Osteoblast (primary cell): ENCODE measurements around the gene HADHA. TPM values are rescaled to one million over a fixed set of nuclear protein-coding genes. Genes with fewer than 3 reads are reported as not detected.

Source experiments
- DNase-seq: peaks from one replicate; pipeline ENCODE4 v3.0.0; 2011; ENCODE audit warnings: low spot score, mixed read lengths; ENCODE audit not compliant: insufficient read length; ENCODE audit errors: missing footprints
- H2AFZ ChIP-seq: 2 replicates; pipeline ENCODE4 v1.6.0; 2011; ENCODE audit warnings: mild to moderate bottlenecking, low read length
- H3K27ac ChIP-seq: 2 replicates; pipeline ENCODE4 v1.5.1; 2011; ENCODE audit warnings: mild to moderate bottlenecking, low read depth, low read length, moderate library complexity
- H3K27me3 ChIP-seq: 2 replicates; pipeline ENCODE4 v1.6.0; 2012; ENCODE audit warnings: mild to moderate bottlenecking, control low read depth, inconsistent platforms, low read length, moderate library complexity; ENCODE audit not compliant: insufficient read depth
- H3K36me3 ChIP-seq: 2 replicates; pipeline ENCODE4 v1.5.1; 2011; ENCODE audit warnings: mild to moderate bottlenecking, low read length, control low read depth, moderate library complexity; ENCODE audit not compliant: insufficient read depth
- H3K4me1 ChIP-seq: 2 replicates; pipeline ENCODE4 v1.5.1; 2011; ENCODE audit warnings: mild to moderate bottlenecking, low read length, control low read depth, moderate library complexity; ENCODE audit not compliant: insufficient read depth
- H3K4me2 ChIP-seq: 2 replicates; pipeline ENCODE4 v1.6.0; 2011; ENCODE audit warnings: mild to moderate bottlenecking, low read length; ENCODE audit not compliant: insufficient read depth
- H3K4me3 ChIP-seq: fragments of 200-600 bp; sonication (generic); 3 replicates; pipeline ENCODE4 v1.5.1; 2012; ENCODE audit warnings: mild to moderate bottlenecking, low read length, inconsistent platforms; ENCODE audit not compliant: insufficient read depth
- H3K79me2 ChIP-seq: 2 replicates; pipeline ENCODE4 v1.6.0; 2012; ENCODE audit warnings: mild to moderate bottlenecking, low read length, control low read depth, inconsistent platforms; ENCODE audit not compliant: insufficient read depth
- H3K9me3 ChIP-seq: 2 replicates; pipeline ENCODE4 v1.5.1; 2011; ENCODE audit warnings: low read depth, low read length, control low read depth
- H4K20me1 ChIP-seq: 2 replicates; pipeline ENCODE4 v1.6.0; 2012; ENCODE audit warnings: mild to moderate bottlenecking, low read length, control low read depth; ENCODE audit not compliant: insufficient read depth
- total RNA-seq: library from RNA; depleted of rRNA; stranded (reverse); fragments of >200 nt; gene quantifications from 2 replicates; pipeline ENCODE4 v1.2.3, GENCODE V29; 2012
- TF ChIP-seq, protein P1 (sequence below): IDR thresholded peaks from 2 replicates; pipeline ENCODE4 v1.5.1; 2011; ENCODE audit warnings: mild to moderate bottlenecking, low read depth, low read length, moderate library complexity; ENCODE audit errors: extremely low read depth

The HADHA gene
- total RNA-seq, 1 donor = 113 TPM

GRCh38 chr2:26173776-26174482, 70.5 kb downstream of the HADHA start:
- no peak overlapping the region for H3K27ac ChIP-seq
- H3K79me2 ChIP-seq = no peaks in the 10 kb centered on the region
- H2AFZ ChIP-seq = no peak overlapping the region
- H3K36me3 ChIP-seq = no peaks in the 10 kb centered on the region
- H3K9me3 ChIP-seq = no peaks in the 10 kb centered on the region
- H3K4me3 ChIP-seq = no peak overlapping the region
- TF ChIP-seq, protein P1, sequence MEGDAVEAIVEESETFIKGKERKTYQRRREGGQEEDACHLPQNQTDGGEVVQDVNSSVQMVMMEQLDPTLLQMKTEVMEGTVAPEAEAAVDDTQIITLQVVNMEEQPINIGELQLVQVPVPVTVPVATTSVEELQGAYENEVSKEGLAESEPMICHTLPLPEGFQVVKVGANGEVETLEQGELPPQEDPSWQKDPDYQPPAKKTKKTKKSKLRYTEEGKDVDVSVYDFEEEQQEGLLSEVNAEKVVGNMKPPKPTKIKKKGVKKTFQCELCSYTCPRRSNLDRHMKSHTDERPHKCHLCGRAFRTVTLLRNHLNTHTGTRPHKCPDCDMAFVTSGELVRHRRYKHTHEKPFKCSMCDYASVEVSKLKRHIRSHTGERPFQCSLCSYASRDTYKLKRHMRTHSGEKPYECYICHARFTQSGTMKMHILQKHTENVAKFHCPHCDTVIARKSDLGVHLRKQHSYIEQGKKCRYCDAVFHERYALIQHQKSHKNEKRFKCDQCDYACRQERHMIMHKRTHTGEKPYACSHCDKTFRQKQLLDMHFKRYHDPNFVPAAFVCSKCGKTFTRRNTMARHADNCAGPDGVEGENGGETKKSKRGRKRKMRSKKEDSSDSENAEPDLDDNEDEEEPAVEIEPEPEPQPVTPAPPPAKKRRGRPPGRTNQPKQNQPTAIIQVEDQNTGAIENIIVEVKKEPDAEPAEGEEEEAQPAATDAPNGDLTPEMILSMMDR = no peak
- peaks cover under 1% of the 10 kb centered on the region for H3K4me1 ChIP-seq
- H3K27me3 ChIP-seq = peaks cover 28% of the 10 kb centered on the region
- no peaks in the 10 kb centered on the region for H4K20me1 ChIP-seq
- DNase-seq = peak; percentile 89
- H3K4me2 ChIP-seq = no peak overlapping the region

DNA sequence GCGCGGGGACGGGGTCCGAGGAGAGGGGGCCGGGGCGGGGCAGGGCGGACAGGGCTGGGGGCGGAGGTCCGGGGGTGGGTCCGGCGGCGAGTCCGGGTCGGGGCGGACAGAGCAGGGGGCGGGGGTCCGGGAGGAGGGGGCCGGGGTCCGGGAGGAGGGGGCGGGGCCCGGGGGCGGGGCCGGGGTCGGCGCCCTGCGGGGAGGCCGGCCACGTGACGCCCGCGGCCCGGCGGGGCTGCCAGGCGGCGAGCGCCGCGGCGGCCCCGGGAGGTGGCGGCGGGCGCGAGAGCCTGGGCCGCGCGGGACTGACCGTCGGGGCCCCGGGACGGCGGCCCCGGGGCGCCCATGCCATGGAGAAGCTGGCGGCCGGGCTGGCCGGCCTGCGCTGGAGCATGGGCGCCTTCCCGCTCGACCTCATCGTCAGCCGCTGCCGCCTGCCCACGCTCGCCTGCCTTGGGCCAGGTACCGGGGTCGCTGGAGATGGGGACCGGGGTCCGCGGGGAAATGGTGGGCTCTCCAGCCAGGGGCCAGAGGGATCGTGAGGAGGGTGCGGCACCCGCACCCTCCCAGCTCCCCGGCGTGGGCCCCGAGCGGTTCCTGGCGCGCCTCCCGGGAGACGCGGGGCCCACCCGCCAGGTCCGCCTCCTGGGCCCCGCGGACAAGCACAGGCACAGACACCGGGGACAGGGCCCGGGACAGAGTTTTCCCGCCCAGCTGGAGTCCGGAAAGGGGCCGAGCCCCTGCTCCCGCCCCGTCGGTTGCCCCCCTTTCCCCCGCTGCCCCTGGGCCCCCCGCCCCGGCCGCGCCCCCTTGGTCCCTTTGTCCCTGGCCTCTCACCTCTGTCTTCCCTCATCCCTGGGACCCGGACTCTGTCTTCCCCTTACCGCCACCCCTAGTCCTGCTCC, 71.3 kb downstream of the HADHA start, which contains the start of gene GAREM2:
Gene GAREM2 (plus strand): TSS at position 218 of the 905 bp plus-strand sequence. CDS start 133 bp downstream, at position 351.
- Histone ChIP-seq H3K9me3 (no peaks in the 10 kb centered on the region), H3K36me3 (no peaks in the 10 kb centered on the region), H3K4me1 (no peaks in the 10 kb centered on the region), H3K4me2 (peak within 1 kb of the TSS; percentile 32), H3K27me3 (peaks cover 28% of the 10 kb centered on the region), H3K27ac (no peak within 1 kb of the TSS), H4K20me1 (no peaks in the 10 kb centered on the region), H2AFZ (no peak within 1 kb of the TSS), H3K4me3 (peak within 1 kb of the TSS; percentile 16), H3K79me2 (no peaks in the 10 kb centered on the region)
- DNase-seq = peak; percentile 92
- TF ChIP-seq, protein P1 = no peak

- H4K20me1 ChIP-seq = no peaks in the 10 kb centered on the region
- H3K4me1 ChIP-seq = no peaks in the 10 kb centered on the region
- TF ChIP-seq, protein P1 = no peak
- H3K4me3 ChIP-seq = no peak overlapping the region
- H3K9me3 ChIP-seq = no peaks in the 10 kb centered on the region
- peak; percentile 81 for DNase-seq
- H2AFZ ChIP-seq = no peak overlapping the region
- peaks cover 28% of the 10 kb centered on the region for H3K27me3 ChIP-seq
- no peak overlapping the region for H3K4me2 ChIP-seq
- no peaks in the 10 kb centered on the region for H3K36me3 ChIP-seq
- H3K79me2 ChIP-seq = no peaks in the 10 kb centered on the region
- no peak overlapping the region for H3K27ac ChIP-seq
These were observed 72.1 kb downstream of the HADHA start for GRCh38 chr2:26172189-26172870.
